DND-41 (cell line): Measurements from ENCODE around the gene SMAD6.

Source experiments
- ATAC-seq: fragments of 200-7000 bp; cut with Tn5 transposase; 3 replicates; pipeline ENCODE4 v1.9.1; 2021; ENCODE audit warnings: low read depth; ENCODE audit not compliant: insufficient read depth
- DNase-seq: peaks from one replicate; pipeline ENCODE4 v3.0.0-alpha.2; 2020
- H2AFZ ChIP-seq: 2 replicates; pipeline ENCODE4 v1.6.0; 2012; ENCODE audit warnings: low read depth, low read length
- H3K27ac ChIP-seq: 2 replicates; pipeline ENCODE4 v1.5.1; 2012; ENCODE audit warnings: low read length, inconsistent platforms
- H3K27me3 ChIP-seq: fragments of 200-600 bp; sonication (generic); 2 replicates; pipeline ENCODE4 v1.6.0; 2012; ENCODE audit warnings: low read length, mild to moderate bottlenecking, inconsistent platforms; ENCODE audit not compliant: insufficient read depth, poor library complexity
- H3K36me3 ChIP-seq: 2 replicates; pipeline ENCODE4 v1.5.1; 2012; ENCODE audit warnings: low read length, inconsistent platforms; ENCODE audit not compliant: insufficient read depth
- H3K4me1 ChIP-seq: 2 replicates; pipeline ENCODE4 v1.5.1; 2012; ENCODE audit warnings: mild to moderate bottlenecking, low read length; ENCODE audit not compliant: insufficient read depth
- H3K4me2 ChIP-seq: 2 replicates; pipeline ENCODE4 v1.6.0; 2012; ENCODE audit warnings: mild to moderate bottlenecking, moderate library complexity, low read length, inconsistent platforms; ENCODE audit not compliant: insufficient read depth
- H3K4me3 ChIP-seq, 2 experiments: fragments of 200-600 bp in 1 of 2; shearing (Covaris generic) in 1 of 2; 2 replicates each; pipeline ENCODE4 v1.5.1; 2012 to 2016; ENCODE audit warnings: inconsistent platforms in 2 of 2, low read length in 2 of 2, mild to moderate bottlenecking in 2 of 2, low read depth in 1 of 2, moderate library complexity in 1 of 2
- H3K79me2 ChIP-seq: 2 replicates; pipeline ENCODE4 v1.6.0; 2012; ENCODE audit warnings: low read length, inconsistent platforms; ENCODE audit not compliant: insufficient read depth
- H3K9ac ChIP-seq: 2 replicates; pipeline ENCODE4 v1.6.0; 2012; ENCODE audit warnings: low read depth, mild to moderate bottlenecking, inconsistent platforms, low read length, moderate library complexity
- H3K9me3 ChIP-seq: 2 replicates; pipeline ENCODE4 v1.5.1; 2012; ENCODE audit warnings: low read length, moderate library complexity, mild to moderate bottlenecking, inconsistent platforms; ENCODE audit not compliant: insufficient read depth, severe bottlenecking
- H4K20me1 ChIP-seq: 2 replicates; pipeline ENCODE4 v1.6.0; 2012; ENCODE audit warnings: low read length; ENCODE audit not compliant: insufficient read depth
- CTCF ChIP-seq: IDR thresholded peaks from 2 replicates; pipeline ENCODE4 v1.5.1; 2012; ENCODE audit warnings: borderline replicate concordance, low read length, moderate library complexity, mild to moderate bottlenecking; ENCODE audit not compliant: poor library complexity, severe bottlenecking; ENCODE audit errors: extremely low read depth
- EZH2 ChIP-seq: IDR thresholded peaks from 3 replicates; pipeline ENCODE4 v1.6.1; 2012; ENCODE audit warnings: borderline replicate concordance, low read depth, mild to moderate bottlenecking, moderate library complexity, low read length, inconsistent platforms; ENCODE audit not compliant: severe bottlenecking

The SMAD6 gene

DNA sequence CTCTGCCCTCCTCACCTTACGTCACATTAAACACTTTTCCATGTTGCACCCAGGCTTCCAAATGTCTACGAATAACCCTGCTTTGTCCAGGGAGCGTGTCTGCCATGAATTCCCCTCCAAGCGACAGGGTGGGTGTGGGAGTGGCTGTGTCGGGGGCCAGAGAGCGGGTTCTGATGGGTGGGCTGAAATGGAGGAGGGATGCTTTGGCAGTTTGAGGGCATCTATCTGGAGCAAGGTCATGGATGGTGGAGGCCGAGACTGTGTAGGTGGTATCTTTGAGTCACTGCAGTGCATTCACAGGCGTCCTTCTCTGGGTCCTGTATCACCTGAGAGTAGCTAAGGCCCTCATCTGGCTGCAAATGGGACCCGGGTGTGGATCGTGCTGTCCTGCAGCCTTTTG lies 36.6 kb downstream of the SMAD6 start:
- no peak overlapping the region for H3K27ac ChIP-seq
- no peak overlapping the region for H2AFZ ChIP-seq
- no peaks in the 10 kb centered on the region for H3K27me3 ChIP-seq
- H3K4me3 ChIP-seq: no peak overlapping the region
- H3K4me1 ChIP-seq: no peaks in the 10 kb centered on the region
- no peak for ATAC-seq
- no peak overlapping the region for H3K9ac ChIP-seq
- TF ChIP-seq CTCF (no peak), EZH2 (no peak)
- no peak overlapping the region for H3K4me2 ChIP-seq
- no peaks in the 10 kb centered on the region for H3K9me3 ChIP-seq
- DNase-seq: no peak
- H3K79me2 ChIP-seq: peaks cover 74% of the 10 kb centered on the region
- H4K20me1 ChIP-seq: peaks cover 8% of the 10 kb centered on the region; the same call in 1 of the 2 replicates
- H3K36me3 ChIP-seq: peaks cover 7% of the 10 kb centered on the region; the same call in 1 of the 2 replicates

- Histone ChIP-seq H3K4me1 (no peaks in the 10 kb centered on the region), H3K9me3 (no peaks in the 10 kb centered on the region), H3K27me3 (no peaks in the 10 kb centered on the region), H3K27ac (no peak overlapping the region), H3K4me2 (no peak overlapping the region), H3K9ac (no peak overlapping the region), H4K20me1 (peaks cover 8% of the 10 kb centered on the region; the same call in 1 of the 2 replicates), H3K36me3 (peaks cover 4% of the 10 kb centered on the region), H3K79me2 (peaks cover 73% of the 10 kb centered on the region), H2AFZ (no peak overlapping the region), H3K4me3 (no peak overlapping the region)
- ATAC-seq (no peak), DNase-seq (no peak)
- TF ChIP-seq EZH2 (no peak), CTCF (no peak)
These were observed 37.3 kb downstream of the SMAD6 start for GRCh38 chr15:66739287-66739686.

GRCh38 chr15:66740802-66741201 lies 38.8 kb downstream of the SMAD6 start:
- TF ChIP-seq CTCF: no peak
- no peak for TF ChIP-seq EZH2
- H3K4me3 ChIP-seq: no peak overlapping the region
- ATAC-seq (no peak), DNase-seq (no peak)
- no peak overlapping the region for H3K4me2 ChIP-seq
- peaks cover 8% of the 10 kb centered on the region; the same call in 1 of the 2 replicates for H4K20me1 ChIP-seq
- no peaks in the 10 kb centered on the region for H3K27me3 ChIP-seq
- peaks cover 71% of the 10 kb centered on the region for H3K79me2 ChIP-seq
- no peak overlapping the region for H3K9ac ChIP-seq
- H3K9me3 ChIP-seq: no peaks in the 10 kb centered on the region
- H3K4me1 ChIP-seq: no peaks in the 10 kb centered on the region
- H3K27ac ChIP-seq: no peak overlapping the region
- peaks cover 4% of the 10 kb centered on the region for H3K36me3 ChIP-seq
- H2AFZ ChIP-seq: no peak overlapping the region

GRCh38 chr15:66741646-66742045 lies 39.6 kb downstream of the SMAD6 start:
- H3K4me2 ChIP-seq: no peak overlapping the region
- H3K27me3 ChIP-seq: no peaks in the 10 kb centered on the region
- H3K36me3 ChIP-seq: peaks cover 4% of the 10 kb centered on the region
- H2AFZ ChIP-seq: no peak overlapping the region
- TF ChIP-seq EZH2: no peak
- no peaks in the 10 kb centered on the region for H3K4me1 ChIP-seq
- no peaks in the 10 kb centered on the region for H3K9me3 ChIP-seq
- H3K4me3 ChIP-seq: no peak overlapping the region
- H3K9ac ChIP-seq: no peak overlapping the region
- no peak for DNase-seq
- H3K27ac ChIP-seq: no peak overlapping the region
- no peak for ATAC-seq
- peaks cover 70% of the 10 kb centered on the region for H3K79me2 ChIP-seq
- H4K20me1 ChIP-seq: peaks cover 8% of the 10 kb centered on the region; the same call in 1 of the 2 replicates
